HepG2 (cell line): ENCODE data around the gene ZCCHC4. TPM values are rescaled to one million over a fixed set of nuclear protein-coding genes. Genes with fewer than 3 reads are reported as not detected.

Experiments
- ATF4 ChIP-seq, 2 experiments: fragments of 450-650 bp in 1 of 2; sonication (generic) in 1 of 2; formaldehyde crosslinking; IDR thresholded peaks; 2 replicates each; pipeline versions ENCODE4 v1.5.0 to v1.8.0; 2020 to 2022; ENCODE audit warnings: mild to moderate bottlenecking in 1 of 2, missing genetic modification reagents in 1 of 2
- CEBPB ChIP-seq: IDR thresholded peaks from 2 replicates; pipeline ENCODE4 v1.6.1; 2011; ENCODE audit warnings: low read depth, low read length, improper control_type of control experiment, borderline replicate concordance
- FOXO4 ChIP-seq: sonication (generic); formaldehyde crosslinking; conservative IDR thresholded peaks from 2 replicates; pipeline ENCODE4 v1.8.1; 2023; ENCODE audit warnings: missing genetic modification reagents
- GATAD2A ChIP-seq: IDR thresholded peaks from 2 replicates; pipeline ENCODE4 v1.6.1; 2016
- JUND ChIP-seq: sonication (generic); formaldehyde crosslinking; IDR thresholded peaks from 2 replicates; pipeline ENCODE4 v1.8.0; 2022; ENCODE audit warnings: mild to moderate bottlenecking, missing genetic modification reagents
- UBTF ChIP-seq: sonication (generic); formaldehyde crosslinking; IDR thresholded peaks from 2 replicates; pipeline ENCODE4 v1.4.0; 2020; ENCODE audit warnings: mild to moderate bottlenecking, missing genetic modification reagents
- ZNF407 ChIP-seq: sonication (generic); formaldehyde crosslinking; IDR thresholded peaks from one replicate; pipeline ENCODE4 v1.5.1; 2020; ENCODE audit warnings: mild to moderate bottlenecking, missing genetic modification reagents; ENCODE audit errors: not compliant biosample characterization
- ZNF549 ChIP-seq: sonication (generic); formaldehyde crosslinking; IDR thresholded peaks from 2 replicates; pipeline ENCODE4 v1.5.0; 2020; ENCODE audit warnings: missing genetic modification reagents
- polyA plus RNA-seq, 8 experiments: library from polyadenylated mRNA; depleted of rRNA in 3 of 8; stranded (reverse) in 7 of 8; unstranded in 1 of 8; fragments of >200 nt; fragmentation: Illumina TruSeq in 4 of 8; extraction: Trizol in 4 of 8; gene quantifications; 2 replicates each; pipeline versions ENCODE4 v1.2.1 to v1.2.3, GENCODE V29; 2011 to 2016; ENCODE audit warnings: low read depth in 4 of 8, missing spikeins in 1 of 8, mixed read lengths in 1 of 8; ENCODE audit not compliant: insufficient read depth in 1 of 8
- total RNA-seq, 5 experiments: library from RNA; depleted of rRNA; stranded (reverse); fragments of >200 nt; fragmentation: Illumina TruSeq; extraction: Trizol; gene quantifications; 2 replicates each; pipeline ENCODE4 v1.2.3, GENCODE V29; 2016; ENCODE audit warnings: low read depth in 1 of 5

The ZCCHC4 gene
- total and polyA plus RNA-seq, 2 of the 13 experiments (the other 11 are each of a cell fraction or from before 2014, with no cell fraction given), result 13.2 to 15.0 TPM

GRCh38 chr4:25406081-25406692 is 93.6 kb downstream of the ZCCHC4 start (continued):
- TF ChIP-seq ZNF407 (CRISPR knock-in tag) (no peak), CEBPB (peak; percentile 91), GATAD2A (CRISPR knock-in tag) (0 out of 2 replicates have a peak, but pooled peaks have one; percentile 26), ZNF549 (peak; percentile 41; the same call in 1 of the 2 replicates), FOXO4 (no peak), JUND (0 out of 2 replicates have a peak, but pooled peaks have one; percentile 19), UBTF (CRISPR knock-in tag) (no peak), ATF4 (CRISPR knock-in tag; IDR thresholded peaks at IDR 0.05) (0 out of 4 replicates have a peak, but pooled peaks of 1 of the 2 experiments have one; percentile 61)
